Large intestine (tissue), 3 donors: ENCODE measurements around the gene IFI27L1. TPM values are rescaled to one million over a fixed set of nuclear protein-coding genes. Genes with fewer than 3 reads are reported as not detected.

ENCODE experiments used
- DNase-seq, 2 donors: peaks; one replicate each; pipeline versions ENCODE4 v3.0.0 to v3.0.0-alpha.2; 2013
- H3K27ac ChIP-seq: one replicate; pipeline ENCODE4 v1.5.1; 2013; ENCODE audit warnings: low read length
- H3K27me3 ChIP-seq: 2 replicates; pipeline ENCODE4 v1.6.1; 2013; ENCODE audit warnings: low read length; ENCODE audit not compliant: control insufficient read depth, insufficient read depth
- H3K36me3 ChIP-seq: 2 replicates; pipeline ENCODE4 v1.6.1; 2013; ENCODE audit warnings: low read length; ENCODE audit not compliant: control insufficient read depth, insufficient read depth
- H3K4me1 ChIP-seq: one replicate; pipeline ENCODE4 v1.6.1; 2013; ENCODE audit warnings: low read length; ENCODE audit not compliant: control insufficient read depth, insufficient read depth
- H3K4me3 ChIP-seq: one replicate; pipeline ENCODE4 v1.5.1; 2013; ENCODE audit warnings: low read length
- H3K9me3 ChIP-seq: one replicate; pipeline ENCODE4 v1.6.1; 2013; ENCODE audit warnings: mild to moderate bottlenecking, low read depth, low read length, moderate library complexity; ENCODE audit not compliant: control insufficient read depth
- WGBS: methylation state at CpG from one replicate; pipeline ENCODE4 v1.1.5; 2013; ENCODE audit warnings: low lambda C conversion rate; ENCODE audit not compliant: insufficient coverage; 5-methylcytosine and 5-hydroxymethylcytosine counted together
- polyA plus RNA-seq: library from polyadenylated mRNA; unstranded; fragments of 120-200 nt; gene quantifications from one replicate; pipeline ENCODE4 v1.2.1, GENCODE V29; 2013

Gene IFI27L1
- polyA plus RNA-seq, 1 donor: 30.7 TPM

- no peak overlapping the region for H3K27ac ChIP-seq
- WGBS: 100% methylated on average over 2 of the region's 5 CpGs
- peaks cover 18% of the 10 kb centered on the region for H3K4me1 ChIP-seq
- H3K4me3 ChIP-seq: no peak overlapping the region
- H3K27me3 ChIP-seq: no peaks in the 10 kb centered on the region
- no peaks in the 10 kb centered on the region for H3K9me3 ChIP-seq
- DNase-seq: no peak
- peaks cover 21% of the 10 kb centered on the region for H3K36me3 ChIP-seq
Observed at GRCh38 chr14:94077823-94078222, 3.3 kb upstream of the IFI27L1 start.

DNA sequence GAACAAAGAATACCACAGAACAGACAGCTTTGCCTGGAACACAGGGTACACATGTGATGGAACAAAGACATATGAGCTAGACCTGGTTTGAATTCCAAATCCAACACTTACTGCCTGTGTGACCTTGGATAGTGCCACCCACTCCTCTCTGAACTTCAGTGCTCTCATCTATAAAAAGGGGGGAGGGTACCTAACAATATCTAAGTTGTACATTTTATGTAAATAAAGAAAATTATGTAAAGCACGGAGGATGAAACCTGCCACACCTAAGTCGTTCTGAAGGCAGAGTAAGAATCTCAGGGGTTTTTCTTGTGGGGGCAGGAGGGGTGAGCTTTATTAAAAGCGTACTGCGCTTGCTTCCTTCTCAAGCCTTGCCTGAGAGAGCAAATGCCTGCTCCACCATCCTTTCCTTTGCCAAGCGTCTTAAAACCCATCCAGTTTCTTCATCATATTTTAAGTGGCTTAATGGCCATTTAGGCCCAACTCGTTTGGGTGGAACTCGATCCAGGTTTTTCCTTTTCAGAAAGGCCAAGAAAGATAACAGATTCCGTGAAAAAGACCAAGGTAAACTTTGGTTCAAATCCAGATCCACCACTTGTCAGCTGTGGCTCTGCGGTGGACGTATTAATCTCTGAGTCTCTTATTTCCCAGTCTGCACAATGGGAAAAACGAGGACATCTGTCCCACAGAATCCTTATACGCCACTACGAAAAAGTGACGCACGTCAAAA lies 1.1 kb upstream of the IFI27L1 start:
- DNase-seq: no peak
- no CpG with 5 or more reads among the region's 15 CpGs for WGBS
- H3K27ac ChIP-seq: peak overlapping the region; percentile 94
- no peaks in the 10 kb centered on the region for H3K27me3 ChIP-seq
- H3K4me3 ChIP-seq: peak overlapping the region; percentile 99
- H3K9me3 ChIP-seq: no peaks in the 10 kb centered on the region
- peaks cover 22% of the 10 kb centered on the region for H3K4me1 ChIP-seq
- peaks cover 21% of the 10 kb centered on the region for H3K36me3 ChIP-seq

DNA sequence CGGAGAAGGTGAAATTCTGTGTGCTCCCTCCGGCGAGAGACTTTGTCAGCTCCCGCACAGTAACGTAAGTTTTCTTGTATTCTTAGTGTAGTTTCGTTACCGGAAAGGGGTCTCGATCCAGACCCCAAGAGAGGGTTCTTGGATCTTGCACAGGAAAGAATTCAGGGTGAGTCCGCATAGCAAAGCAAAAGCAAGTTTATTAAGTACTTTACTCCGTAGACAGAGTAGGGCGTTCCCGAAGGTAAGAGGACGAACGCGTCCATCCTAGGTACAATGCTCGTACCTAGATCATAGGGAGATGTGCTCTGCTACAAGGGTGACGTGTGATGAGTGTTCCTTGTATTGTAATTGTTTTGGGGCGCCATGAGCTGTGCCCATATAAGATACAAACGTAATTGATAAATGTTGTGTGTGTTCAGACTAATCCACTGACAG lies 293 bp downstream of the IFI27L1 start:
- no peaks in the 10 kb centered on the region for H3K9me3 ChIP-seq
- peak overlapping the region; percentile 94 for H3K27ac ChIP-seq
- H3K4me3 ChIP-seq: peak overlapping the region; percentile 99
- peaks cover 24% of the 10 kb centered on the region for H3K4me1 ChIP-seq
- no peak for DNase-seq
- H3K36me3 ChIP-seq: peaks cover 18% of the 10 kb centered on the region
- no CpG with 5 or more reads among the region's 19 CpGs for WGBS
- no peaks in the 10 kb centered on the region for H3K27me3 ChIP-seq

GRCh38 chr14:94087891-94088290 lies 6.8 kb downstream of the IFI27L1 start:
- no peak for DNase-seq
- H3K36me3 ChIP-seq: no peaks in the 10 kb centered on the region
- H3K4me3 ChIP-seq: no peak overlapping the region
- H3K9me3 ChIP-seq: no peaks in the 10 kb centered on the region
- WGBS: 50% methylated on average over 1 of the region's 4 CpGs
- H3K27me3 ChIP-seq: no peaks in the 10 kb centered on the region
- H3K27ac ChIP-seq: no peak overlapping the region
- H3K4me1 ChIP-seq: peaks cover 7% of the 10 kb centered on the region

- Histone ChIP-seq H3K9me3 (no peaks in the 10 kb centered on the region), H3K27me3 (no peaks in the 10 kb centered on the region), H3K4me1 (peaks cover 7% of the 10 kb centered on the region), H3K27ac (no peak overlapping the region), H3K4me3 (no peak overlapping the region), H3K36me3 (no peaks in the 10 kb centered on the region)
- 80% methylated on average over 1 of the region's 5 CpGs for WGBS
- no peak for DNase-seq
Observed at GRCh38 chr14:94088516-94088915, 7.4 kb downstream of the IFI27L1 start.

DNA sequence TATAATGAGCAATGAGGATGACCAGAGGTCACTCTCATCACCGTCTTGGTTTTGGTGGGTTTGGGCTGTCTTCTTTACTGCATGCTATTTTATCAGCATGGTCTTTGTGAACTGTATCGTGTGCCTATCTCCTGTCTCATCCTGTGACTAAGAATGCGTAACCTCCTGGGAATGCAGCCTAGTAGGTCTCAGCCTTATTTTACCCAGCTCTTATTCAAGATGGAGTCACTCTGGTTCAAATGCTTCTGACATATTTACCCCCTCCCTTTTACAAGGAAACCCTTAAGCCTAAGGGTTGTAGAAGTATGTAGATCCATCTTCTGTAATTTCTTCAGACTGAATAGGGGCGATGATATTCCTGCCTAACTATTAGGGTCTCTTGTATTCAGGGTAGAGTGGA lies 8.4 kb downstream of the IFI27L1 start:
- H3K27ac ChIP-seq: no peak overlapping the region
- peaks cover 2% of the 10 kb centered on the region for H3K4me1 ChIP-seq
- no CpG with 5 or more reads among the region's 4 CpGs for WGBS
- DNase-seq: no peak
- no peaks in the 10 kb centered on the region for H3K27me3 ChIP-seq
- H3K4me3 ChIP-seq: no peak overlapping the region
- H3K9me3 ChIP-seq: no peaks in the 10 kb centered on the region
- no peaks in the 10 kb centered on the region for H3K36me3 ChIP-seq

DNA sequence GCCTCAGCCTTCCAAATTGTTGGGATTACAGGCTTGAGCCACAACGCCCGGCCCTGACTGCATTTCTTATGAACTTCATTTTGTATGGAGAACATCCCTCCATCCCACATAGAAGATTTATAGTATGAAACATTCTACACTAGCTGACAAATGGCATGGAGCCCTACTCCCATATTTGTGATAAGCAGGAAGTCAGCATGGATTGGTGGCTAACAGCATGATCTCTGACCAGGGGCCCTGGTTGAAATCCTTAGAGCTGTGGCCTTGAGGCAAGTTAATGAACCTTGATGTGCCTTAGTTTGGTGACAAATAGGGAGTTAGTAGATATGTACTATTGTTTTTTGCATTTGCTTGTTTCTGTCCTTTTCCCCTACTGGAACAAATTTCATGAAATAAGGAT lies 12.3 kb downstream of the IFI27L1 start:
- Histone ChIP-seq H3K27me3 (no peaks in the 10 kb centered on the region), H3K4me1 (no peaks in the 10 kb centered on the region), H3K9me3 (no peaks in the 10 kb centered on the region), H3K27ac (no peak overlapping the region), H3K4me3 (no peak overlapping the region), H3K36me3 (peaks cover 10% of the 10 kb centered on the region)
- no peak for DNase-seq
- no CpG with 5 or more reads among the region's 2 CpGs for whole genome bisulfite sequencing

- H3K4me1 ChIP-seq: no peaks in the 10 kb centered on the region
- no peak for DNase-seq
- WGBS: 100% methylated on average over 1 of the region's 4 CpGs
- no peaks in the 10 kb centered on the region for H3K9me3 ChIP-seq
- no peaks in the 10 kb centered on the region for H3K27me3 ChIP-seq
- peaks cover 12% of the 10 kb centered on the region for H3K36me3 ChIP-seq
- no peak overlapping the region for H3K27ac ChIP-seq
- no peak overlapping the region for H3K4me3 ChIP-seq
Observed at GRCh38 chr14:94097091-94097490, 16.0 kb downstream of the IFI27L1 start.

GRCh38 chr14:94098326-94098992 lies 17.3 kb downstream of the IFI27L1 start:
- no peak overlapping the region for H3K4me3 ChIP-seq
- 100% methylated on average over 1 of the region's 10 CpGs for WGBS
- no peak overlapping the region for H3K27ac ChIP-seq
- no peaks in the 10 kb centered on the region for H3K27me3 ChIP-seq
- peaks cover 12% of the 10 kb centered on the region for H3K36me3 ChIP-seq
- H3K9me3 ChIP-seq: no peaks in the 10 kb centered on the region
- no peak for DNase-seq
- no peaks in the 10 kb centered on the region for H3K4me1 ChIP-seq

GRCh38 chr14:94099006-94099405 lies 17.9 kb downstream of the IFI27L1 start:
- WGBS: 92% methylated on average over 2 of the region's 6 CpGs
- no peaks in the 10 kb centered on the region for H3K4me1 ChIP-seq
- DNase-seq: no peak
- peaks cover 12% of the 10 kb centered on the region for H3K36me3 ChIP-seq
- no peaks in the 10 kb centered on the region for H3K9me3 ChIP-seq
- H3K27ac ChIP-seq: no peak overlapping the region
- H3K4me3 ChIP-seq: no peak overlapping the region
- H3K27me3 ChIP-seq: no peaks in the 10 kb centered on the region
